ENCODE measurements around the gene ZDHHC3. TPM values are rescaled to one million over a fixed set of nuclear protein-coding genes. Genes with fewer than 3 reads are reported as not detected.

ZDHHC3 gene
- 100 to 1,000 TPM in 1 of 3 donors, 10 to 100 TPM in 2; 69.5 to 120 (median 71.9) TPM for total RNA-seq

GRCh38 chr3:44976002-44976815, at the start of gene ZDHHC3, which contains the start of gene EXOSC7:
TSS of gene ZDHHC3 (minus strand) at chr3:44976174. CDS start at chr3:44959436, 16,738 bp downstream.
TSS of gene EXOSC7 (plus strand) at chr3:44976244. CDS start at chr3:44976278, 34 bp downstream.
- H3K36me3 ChIP-seq, result no peaks in the 10 kb centered on the region
- TF ChIP-seq POLR2A (IDR thresholded peaks at IDR 0.05) (peak; percentile 15), POLR2AphosphoS5 (IDR thresholded peaks at IDR 0.05) (peak; percentile 52 to 87 (median 60)), CTCF (IDR thresholded peaks at IDR 0.05) (no peak)
- DNase-seq (ENCODE audit: low spot score in 2 of 2), result peak; percentile 80 to 84
- no peaks in the 10 kb centered on the region for H3K9me3 ChIP-seq
- peaks cover 0 to 22% of the 10 kb centered on the region in 2 donors for H3K4me1 ChIP-seq
- no peaks in the 10 kb centered on the region for H3K27me3 ChIP-seq
- intact Hi-C loops (cut with DNase I; ENCODE audit: low total_unique reads), result no loop called here
- peak within 1 kb of the TSS; percentile 87 to 97 (median 92) for H3K4me3 ChIP-seq
- H3K27ac ChIP-seq, result peak within 1 kb of the TSS; percentile 86 to 87

- no peaks in the 10 kb centered on the region for H3K36me3 ChIP-seq
- no peaks in the 10 kb centered on the region for H3K9me3 ChIP-seq
- no peak overlapping the region for H3K4me3 ChIP-seq
- peaks cover 6 to 8% of the 10 kb centered on the region in 2 donors for H3K4me1 ChIP-seq
- TF ChIP-seq POLR2AphosphoS5 (IDR thresholded peaks at IDR 0.05) (no peak), POLR2A (IDR thresholded peaks at IDR 0.05) (no peak), CTCF (IDR thresholded peaks at IDR 0.05) (no peak)
- peak overlapping the region in 1 of 2 donors; percentile 80 for H3K27ac ChIP-seq
- no peaks in the 10 kb centered on the region for H3K27me3 ChIP-seq
- intact Hi-C loops (cut with DNase I; ENCODE audit: low total_unique reads), result no loop called here
- no peak for DNase-seq (ENCODE audit: low spot score in 2 of 2)
These were observed 48.7 kb upstream of the ZDHHC3 start for GRCh38 chr3:45024542-45025255.

- H3K4me1 ChIP-seq, result peaks cover 6 to 8% of the 10 kb centered on the region in 2 donors
- no peak for DNase-seq (ENCODE audit: low spot score in 2 of 2)
- intact Hi-C loops (cut with DNase I; ENCODE audit: low total_unique reads), result no loop called here
- H3K9me3 ChIP-seq, result no peaks in the 10 kb centered on the region
- no peak overlapping the region for H3K27ac ChIP-seq
- H3K36me3 ChIP-seq, result no peaks in the 10 kb centered on the region
- TF ChIP-seq CTCF (IDR thresholded peaks at IDR 0.05) (no peak), POLR2A (IDR thresholded peaks at IDR 0.05) (no peak), POLR2AphosphoS5 (IDR thresholded peaks at IDR 0.05) (no peak)
- H3K4me3 ChIP-seq, result no peak overlapping the region
- H3K27me3 ChIP-seq, result no peaks in the 10 kb centered on the region
These were observed 47.7 kb upstream of the ZDHHC3 start for GRCh38 chr3:45023675-45024074.

- DNase-seq (ENCODE audit: low spot score in 2 of 2), result no peak
- Histone ChIP-seq H3K9me3 (no peaks in the 10 kb centered on the region), H3K36me3 (no peaks in the 10 kb centered on the region), H3K27me3 (no peaks in the 10 kb centered on the region), H3K4me1 (peaks cover 6 to 8% of the 10 kb centered on the region in 2 donors), H3K27ac (peak overlapping the region in 1 of 2 donors; percentile 43), H3K4me3 (no peak overlapping the region)
- TF ChIP-seq POLR2AphosphoS5 (IDR thresholded peaks at IDR 0.05) (no peak), POLR2A (IDR thresholded peaks at IDR 0.05) (no peak), CTCF (IDR thresholded peaks at IDR 0.05) (no peak)
- intact Hi-C loops (cut with DNase I; ENCODE audit: low total_unique reads), result no loop called here
These were observed 45.7 kb upstream of the ZDHHC3 start for GRCh38 chr3:45021524-45022297.

Data from breast epithelium (tissue), 4 donors.